HG03060 (cell line): Measurements from ENCODE around the gene NRP1.
"Not testable (repeated sequence)": the region's sequence is repeated elsewhere in the genome, so short reads cannot be mapped to it uniquely, and the experiment has no call there.

Experiments
- ATAC-seq: cut with Tn5 transposase; IDR thresholded peaks from one replicate; pipeline ENCODE4 v1.9.1; 2021; ENCODE audit warnings: low read depth, moderate number of reproducible peaks; ENCODE audit not compliant: unreplicated experiment

Gene NRP1

GRCh38 chr10:33241351-33241750 lies 93.1 kb downstream of the NRP1 start:
- no peak for ATAC-seq

- ATAC-seq = no peak
Measured at GRCh38 chr10:33240931-33241330, 93.5 kb downstream of the NRP1 start.

GRCh38 chr10:33240258-33240657 lies 94.2 kb downstream of the NRP1 start:
- no peak for ATAC-seq

GRCh38 chr10:33239257-33239656 lies 95.2 kb downstream of the NRP1 start:
- no peak for ATAC-seq

- ATAC-seq = no peak
Measured at GRCh38 chr10:33238643-33239042, 95.8 kb downstream of the NRP1 start.

- no peak for ATAC-seq
Measured at GRCh38 chr10:33237736-33238624, 96.5 kb downstream of the NRP1 start.

- ATAC-seq = no peak
Measured at GRCh38 chr10:33236916-33237315, 97.6 kb downstream of the NRP1 start.

- ATAC-seq = no peak
Measured at GRCh38 chr10:33235951-33236350, 98.5 kb downstream of the NRP1 start.

- ATAC-seq = no peak
Measured at GRCh38 chr10:33235251-33235884, 99.1 kb downstream of the NRP1 start.

GRCh38 chr10:33234831-33235237 lies 99.6 kb downstream of the NRP1 start:
- no peak for ATAC-seq

GRCh38 chr10:33233635-33234034 lies 100.8 kb downstream of the NRP1 start:
- ATAC-seq = no peak

- no peak for ATAC-seq
Measured at GRCh38 chr10:33233221-33233620, 101.2 kb downstream of the NRP1 start.

- no peak for ATAC-seq
Measured at GRCh38 chr10:33231621-33232350, 102.7 kb downstream of the NRP1 start.

GRCh38 chr10:33229949-33230267 lies 104.6 kb downstream of the NRP1 start:
- ATAC-seq = no peak

- no peak for ATAC-seq
Measured at GRCh38 chr10:33229252-33229948, 105.1 kb downstream of the NRP1 start.

GRCh38 chr10:33228426-33228825 lies 106.0 kb downstream of the NRP1 start:
- ATAC-seq = no peak

GRCh38 chr10:33227489-33227888 lies 107.0 kb downstream of the NRP1 start:
- ATAC-seq = no peak

GRCh38 chr10:33224251-33224965 lies 110.1 kb downstream of the NRP1 start:
- no peak for ATAC-seq

- no peak for ATAC-seq
Measured at GRCh38 chr10:33223326-33224000, 111.0 kb downstream of the NRP1 start.

GRCh38 chr10:33222304-33222703 lies 112.2 kb downstream of the NRP1 start:
- not testable (repeated sequence) for ATAC-seq
